AG04450 (cell line): ENCODE results near the gene ABAT. TPM values are rescaled to one million over a fixed set of nuclear protein-coding genes. Genes with fewer than 3 reads are reported as not detected.

Experiments
- CTCF ChIA-PET: fragments of 300-600, 350-600 bp; formaldehyde crosslinking; extraction: SDS; loops from one replicate; lab custom pipeline; 2022; ENCODE audit warnings: antibody characterized with exemption, inconsistent platforms; lab: Charles Lee
- POLR2A ChIA-PET: fragments of 350-600 bp; formaldehyde crosslinking; extraction: SDS; loops from one replicate; lab custom pipeline; 2021; ENCODE audit warnings: antibody characterized with exemption, inconsistent platforms; lab: Yijun Ruan, JAX
- DNase-seq: peaks from one replicate; pipeline ENCODE4 v3.0.0-alpha.2; 2011; ENCODE audit warnings: low read depth, low spot score
- H3K27ac ChIP-seq: one replicate; pipeline ENCODE4 v1.5.1; 2012; ENCODE audit warnings: low read depth, low read length, control low read depth
- H3K27me3 ChIP-seq: one replicate; pipeline ENCODE4 v1.6.0; 2012; ENCODE audit warnings: low read length; ENCODE audit not compliant: control insufficient read depth, insufficient read depth
- H3K4me3 ChIP-seq: 2 replicates; pipeline ENCODE4 v1.5.1; 2011; ENCODE audit warnings: mild to moderate bottlenecking, low read depth, low read length, control low read depth
- H3K9me3 ChIP-seq: 2 replicates; pipeline ENCODE4 v1.5.1; 2012; ENCODE audit warnings: low read length; ENCODE audit not compliant: control insufficient read depth, insufficient read depth
- polyA plus RNA-seq: library from polyadenylated mRNA; depleted of rRNA; stranded (reverse); fragments of >200 nt; gene quantifications from 2 replicates; pipeline ENCODE4 v1.2.3, GENCODE V29; 2011
- TF ChIP-seq, protein P1 (sequence below): IDR thresholded peaks from 2 replicates; pipeline ENCODE4 v1.5.1; 2011; ENCODE audit warnings: low read depth, low read length, control low read depth, inconsistent platforms

Gene ABAT
- polyA plus RNA-seq, 1 experiment = 6.6 TPM

DNA sequence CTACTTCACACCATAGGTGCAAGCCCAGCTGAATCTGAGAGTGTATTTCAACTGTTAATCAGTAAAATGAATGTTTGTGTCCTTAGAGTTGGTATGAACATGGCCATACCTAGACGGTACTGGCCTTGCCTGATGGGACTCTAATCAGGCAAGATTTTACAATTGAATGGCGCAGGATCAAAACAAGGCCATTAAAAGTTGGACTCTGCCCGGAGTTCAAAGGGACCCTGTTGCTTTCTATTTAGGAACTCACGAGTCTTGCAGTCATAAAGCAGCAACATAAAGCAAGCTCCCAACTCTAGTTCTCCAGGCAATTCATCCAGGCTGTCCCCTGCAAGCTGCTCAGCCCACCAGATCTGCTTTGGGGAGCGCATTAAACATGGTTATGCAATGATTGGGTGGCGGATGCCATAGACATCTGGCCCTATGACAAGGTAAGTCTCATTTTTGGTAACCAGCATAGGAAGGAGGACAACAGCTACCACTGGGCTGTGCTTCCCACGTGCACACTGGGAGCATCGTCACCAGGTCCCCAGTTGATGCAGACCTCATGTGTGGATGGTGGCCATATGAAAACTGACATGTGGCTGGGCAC lies 114.3 kb downstream of the ABAT start:
- no peak for DNase-seq
- Histone ChIP-seq H3K9me3 (no peaks in the 10 kb centered on the region), H3K27ac (no peak overlapping the region), H3K27me3 (no peaks in the 10 kb centered on the region), H3K4me3 (no peak overlapping the region)
- TF ChIP-seq, protein P1, sequence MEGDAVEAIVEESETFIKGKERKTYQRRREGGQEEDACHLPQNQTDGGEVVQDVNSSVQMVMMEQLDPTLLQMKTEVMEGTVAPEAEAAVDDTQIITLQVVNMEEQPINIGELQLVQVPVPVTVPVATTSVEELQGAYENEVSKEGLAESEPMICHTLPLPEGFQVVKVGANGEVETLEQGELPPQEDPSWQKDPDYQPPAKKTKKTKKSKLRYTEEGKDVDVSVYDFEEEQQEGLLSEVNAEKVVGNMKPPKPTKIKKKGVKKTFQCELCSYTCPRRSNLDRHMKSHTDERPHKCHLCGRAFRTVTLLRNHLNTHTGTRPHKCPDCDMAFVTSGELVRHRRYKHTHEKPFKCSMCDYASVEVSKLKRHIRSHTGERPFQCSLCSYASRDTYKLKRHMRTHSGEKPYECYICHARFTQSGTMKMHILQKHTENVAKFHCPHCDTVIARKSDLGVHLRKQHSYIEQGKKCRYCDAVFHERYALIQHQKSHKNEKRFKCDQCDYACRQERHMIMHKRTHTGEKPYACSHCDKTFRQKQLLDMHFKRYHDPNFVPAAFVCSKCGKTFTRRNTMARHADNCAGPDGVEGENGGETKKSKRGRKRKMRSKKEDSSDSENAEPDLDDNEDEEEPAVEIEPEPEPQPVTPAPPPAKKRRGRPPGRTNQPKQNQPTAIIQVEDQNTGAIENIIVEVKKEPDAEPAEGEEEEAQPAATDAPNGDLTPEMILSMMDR = no peak
- ChIA-PET CTCF (interaction anchor here (1.0 kb wide), 1 partner anchor 217 kb away, joined by 3 read pairs; no protein-coding TSS in a partner anchor), POLR2A (no interaction called here)

DNA sequence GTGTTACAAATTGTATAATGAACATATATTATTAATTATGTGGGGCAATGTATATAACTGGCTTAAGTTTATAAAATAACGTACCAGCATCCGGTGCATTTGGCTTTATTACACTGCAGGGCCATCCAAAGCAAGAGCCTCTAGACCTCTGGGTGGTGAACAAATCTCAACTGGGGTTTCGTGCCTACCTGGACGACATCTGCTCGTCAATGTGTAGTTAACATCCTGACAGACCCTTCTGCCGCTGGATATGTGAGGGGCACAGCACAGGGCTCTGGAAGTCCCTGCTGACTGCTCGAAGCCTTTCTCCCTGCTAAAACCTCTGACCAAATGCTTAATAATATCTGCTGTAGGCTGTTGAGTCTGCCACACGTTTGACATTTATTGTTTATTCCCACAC lies 120.7 kb downstream of the ABAT start:
- no peak for DNase-seq
- H3K27me3 ChIP-seq = no peaks in the 10 kb centered on the region
- no peak overlapping the region for H3K4me3 ChIP-seq
- TF ChIP-seq, protein P1 = no peak
- ChIA-PET CTCF (no interaction called here), POLR2A (no interaction called here)
- H3K27ac ChIP-seq = no peak overlapping the region
- H3K9me3 ChIP-seq = no peaks in the 10 kb centered on the region

DNA sequence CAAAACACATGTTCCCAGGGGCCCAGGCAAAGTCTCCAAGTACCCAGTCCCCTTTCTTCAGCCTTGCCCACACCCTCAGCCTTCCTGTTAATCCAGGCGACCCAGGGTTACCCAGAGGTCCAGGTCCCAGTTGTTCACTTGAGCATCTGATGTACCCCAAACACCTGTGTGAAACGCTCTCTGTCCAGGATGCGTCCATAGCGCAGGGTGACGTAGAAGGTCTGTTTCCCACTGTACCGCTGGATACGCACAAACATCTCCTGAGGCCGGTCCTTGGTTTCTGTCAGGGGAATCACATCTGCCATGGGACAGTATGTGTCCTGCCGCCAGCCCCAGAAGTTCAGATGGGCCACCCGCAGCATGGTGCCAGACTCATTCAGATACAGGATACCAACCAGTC lies 121.4 kb downstream of the ABAT start:
- no peaks in the 10 kb centered on the region for H3K9me3 ChIP-seq
- no peak for DNase-seq
- POLR2A ChIA-PET = no interaction called here
- no peak overlapping the region for H3K4me3 ChIP-seq
- TF ChIP-seq, protein P1 = no peak
- no peak overlapping the region for H3K27ac ChIP-seq
- no peaks in the 10 kb centered on the region for H3K27me3 ChIP-seq
- CTCF ChIA-PET = interaction anchor here (0.6 kb wide), 1 partner anchor 213 kb away, joined by 3 read pairs; no protein-coding TSS in a partner anchor

DNA sequence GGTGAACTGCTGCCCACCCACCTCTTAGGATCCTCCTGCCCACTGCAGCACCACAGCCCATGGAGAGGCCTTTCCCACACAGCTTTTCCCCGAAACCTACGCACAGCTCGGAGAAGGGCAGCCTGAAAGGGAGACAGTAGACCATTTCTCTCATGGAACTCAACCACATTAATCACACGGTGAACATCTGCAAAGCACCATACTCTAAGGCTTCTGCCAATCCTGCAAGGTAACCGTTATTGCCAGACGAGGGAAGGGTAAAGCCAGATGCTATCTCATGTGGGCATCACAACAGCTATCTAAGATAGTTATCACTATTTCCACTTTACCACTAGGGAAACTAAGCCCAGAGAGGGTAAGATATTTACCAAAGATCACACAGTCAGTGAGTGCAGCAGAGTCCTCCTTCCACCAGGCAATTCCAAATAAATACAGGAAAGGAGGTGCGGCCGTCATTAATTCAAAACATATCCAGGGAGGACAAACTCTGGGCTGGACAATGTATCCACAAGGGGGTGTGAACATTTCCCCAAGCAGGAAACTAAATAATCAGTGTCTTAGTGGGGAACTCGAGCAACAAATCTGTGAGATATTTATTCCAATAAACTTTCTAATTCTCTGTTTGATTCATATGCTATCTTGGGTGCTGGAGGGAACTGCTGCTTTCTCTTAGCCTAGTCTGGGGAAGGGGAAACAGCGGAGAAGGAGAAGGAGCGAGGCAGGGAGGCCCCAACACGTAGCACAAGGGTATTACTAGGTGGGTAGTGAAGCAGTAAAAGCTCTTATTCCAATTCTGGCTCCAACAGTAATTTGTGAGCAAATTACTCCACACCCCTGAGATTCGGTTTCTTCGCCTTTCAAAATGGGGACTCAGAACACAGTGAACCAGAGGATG lies 122.3 kb downstream of the ABAT start:
- peak overlapping the region; percentile 99 for H3K4me3 ChIP-seq
- no peak for DNase-seq
- H3K9me3 ChIP-seq = no peaks in the 10 kb centered on the region
- TF ChIP-seq, protein P1 = 0 out of 2 replicates have a peak, but pooled peaks have one; percentile 1
- ChIA-PET POLR2A (interaction anchor here (0.5 to 1.5 kb wide), 4 partner anchors 12 to 82 kb away, joined by 3 to 13 read pairs (median 4); no protein-coding TSS in a partner anchor), CTCF (interaction anchor here (1.0 to 1.4 kb wide), 3 partner anchors 13 to 212 kb away, joined by 3 read pairs; no protein-coding TSS in a partner anchor)
- no peaks in the 10 kb centered on the region for H3K27me3 ChIP-seq
- peak overlapping the region; percentile 31 for H3K27ac ChIP-seq
